Gastroesophageal sphincter (tissue), 3 donors: ENCODE measurements around the gene PGBD2.

Source experiments
- CTCF ChIP-seq, 4 experiments: fragments of 200-600 bp in 2 of 4; fragments of 450-650 bp in 2 of 4; sonication (generic) in 1 of 4; IDR thresholded peaks; one replicate each; pipeline ENCODE4 v1.5.1; 2017 to 2019; ENCODE audit warnings: antibody characterized with exemption in 4 of 4, mild to moderate bottlenecking in 2 of 4, moderate library complexity in 2 of 4
- EP300 ChIP-seq: sonication (generic); formaldehyde crosslinking; IDR thresholded peaks from one replicate; pipeline ENCODE4 v1.6.1; 2017; ENCODE audit warnings: antibody characterized with exemption, mild to moderate bottlenecking
- POLR2A ChIP-seq, 2 donors: fragments of 450-650 bp; IDR thresholded peaks; one replicate each; pipeline ENCODE4 v1.6.1; 2017; ENCODE audit warnings: antibody characterized with exemption in 2 of 2, mild to moderate bottlenecking in 2 of 2, moderate library complexity in 1 of 2
- POLR2AphosphoS5 ChIP-seq: sonication (generic); formaldehyde crosslinking; IDR thresholded peaks from one replicate; pipeline ENCODE4 v1.6.1; 2017; ENCODE audit warnings: antibody characterized with exemption

GRCh38 chr1:248886237-248886895 lies 19.7 kb upstream of the PGBD2 start:
- TF ChIP-seq POLR2AphosphoS5, result no peak
- TF ChIP-seq POLR2A (IDR thresholded peaks at IDR 0.05), result no peak
- TF ChIP-seq EP300, result no peak
- no peak for TF ChIP-seq CTCF (IDR thresholded peaks at IDR 0.05)
